Left ventricle myocardium inferior (tissue), 1 donor: ENCODE measurements around the gene BPI. TPM values are rescaled to one million over a fixed set of nuclear protein-coding genes. Genes with fewer than 3 reads are reported as not detected.

Source experiments
- DNase-seq: peaks from one replicate; pipeline ENCODE4 v3.0.0-alpha.2; 2020
- H3K27ac ChIP-seq: fragments of 200-600 bp; replicated peaks from 2 replicates; pipeline ENCODE4 v1.8.0; 2021
- H3K27me3 ChIP-seq: fragments of 200-600 bp; 2 replicates; pipeline ENCODE4 v1.8.0; 2021; ENCODE audit warnings: low read depth
- H3K36me3 ChIP-seq: fragments of 200-600 bp; 2 replicates; pipeline ENCODE4 v1.8.0; 2021
- H3K4me1 ChIP-seq: fragments of 200-600 bp; 2 replicates; pipeline ENCODE4 v1.8.0; 2021
- H3K4me3 ChIP-seq: fragments of 200-600 bp; 2 replicates; pipeline ENCODE4 v1.8.0; 2021; ENCODE audit warnings: mild to moderate bottlenecking, moderate library complexity
- H3K9me3 ChIP-seq: fragments of 200-600 bp; replicated peaks from 2 replicates; pipeline ENCODE4 v1.8.0; 2021
- intact Hi-C: fragments of 100-400 bp; cut with micrococcal nuclease; formaldehyde crosslinking; loops from one replicate; pipeline ENCODE4 v1.11.0; 2022
- total RNA-seq: library from RNA; stranded (reverse); fragmentation: NEBNext Ultra II Directional; extraction: Animal tissue kit (Norgen Biotek cat#: 25700); gene quantifications from one replicate; pipeline ENCODE4 v1.2.1, GENCODE V29; 2021
- TF ChIP-seq, protein P1 (sequence below): fragments of 200-600 bp; IDR thresholded peaks from 2 replicates; pipeline ENCODE4 v1.8.0; 2021; ENCODE audit warnings: antibody characterized with exemption, mild to moderate bottlenecking, borderline replicate concordance
- donor health status: DM: no; HTN: yes; CAD: no; lungs with severe emphysema.

Gene BPI
- total RNA-seq, 1 donor from 2014 or later, result not detected

DNA sequence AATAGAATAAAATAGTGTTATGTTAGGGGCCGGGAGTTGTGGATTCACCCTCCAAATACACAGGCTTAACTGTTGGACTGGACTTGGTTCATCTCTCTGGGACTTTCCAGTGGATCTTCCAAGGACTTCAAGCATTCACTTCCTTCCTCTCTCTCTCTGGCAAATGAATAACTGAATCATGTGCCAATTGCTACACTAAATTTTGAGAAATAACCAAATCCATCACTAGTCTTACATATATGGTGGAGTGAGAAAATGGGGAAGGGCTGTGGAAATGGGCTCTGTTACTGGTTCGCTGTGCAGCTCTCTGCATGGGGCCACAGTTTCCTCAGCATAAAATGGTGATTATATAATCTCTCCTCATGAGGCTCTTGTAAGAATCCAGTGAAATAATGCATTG, 36.7 kb upstream of the BPI start:
- no peak overlapping the region for H3K4me3 ChIP-seq
- H3K4me1 ChIP-seq, result peaks cover 36% of the 10 kb centered on the region
- H3K36me3 ChIP-seq, result no peaks in the 10 kb centered on the region
- H3K27ac ChIP-seq, result peak overlapping the region; percentile 44
- H3K9me3 ChIP-seq, result no peaks in the 10 kb centered on the region
- no peak for DNase-seq
- TF ChIP-seq, protein P1, sequence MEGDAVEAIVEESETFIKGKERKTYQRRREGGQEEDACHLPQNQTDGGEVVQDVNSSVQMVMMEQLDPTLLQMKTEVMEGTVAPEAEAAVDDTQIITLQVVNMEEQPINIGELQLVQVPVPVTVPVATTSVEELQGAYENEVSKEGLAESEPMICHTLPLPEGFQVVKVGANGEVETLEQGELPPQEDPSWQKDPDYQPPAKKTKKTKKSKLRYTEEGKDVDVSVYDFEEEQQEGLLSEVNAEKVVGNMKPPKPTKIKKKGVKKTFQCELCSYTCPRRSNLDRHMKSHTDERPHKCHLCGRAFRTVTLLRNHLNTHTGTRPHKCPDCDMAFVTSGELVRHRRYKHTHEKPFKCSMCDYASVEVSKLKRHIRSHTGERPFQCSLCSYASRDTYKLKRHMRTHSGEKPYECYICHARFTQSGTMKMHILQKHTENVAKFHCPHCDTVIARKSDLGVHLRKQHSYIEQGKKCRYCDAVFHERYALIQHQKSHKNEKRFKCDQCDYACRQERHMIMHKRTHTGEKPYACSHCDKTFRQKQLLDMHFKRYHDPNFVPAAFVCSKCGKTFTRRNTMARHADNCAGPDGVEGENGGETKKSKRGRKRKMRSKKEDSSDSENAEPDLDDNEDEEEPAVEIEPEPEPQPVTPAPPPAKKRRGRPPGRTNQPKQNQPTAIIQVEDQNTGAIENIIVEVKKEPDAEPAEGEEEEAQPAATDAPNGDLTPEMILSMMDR, result no peak
- H3K27me3 ChIP-seq, result peaks cover 7% of the 10 kb centered on the region
- intact Hi-C loops, result no loop called here

DNA sequence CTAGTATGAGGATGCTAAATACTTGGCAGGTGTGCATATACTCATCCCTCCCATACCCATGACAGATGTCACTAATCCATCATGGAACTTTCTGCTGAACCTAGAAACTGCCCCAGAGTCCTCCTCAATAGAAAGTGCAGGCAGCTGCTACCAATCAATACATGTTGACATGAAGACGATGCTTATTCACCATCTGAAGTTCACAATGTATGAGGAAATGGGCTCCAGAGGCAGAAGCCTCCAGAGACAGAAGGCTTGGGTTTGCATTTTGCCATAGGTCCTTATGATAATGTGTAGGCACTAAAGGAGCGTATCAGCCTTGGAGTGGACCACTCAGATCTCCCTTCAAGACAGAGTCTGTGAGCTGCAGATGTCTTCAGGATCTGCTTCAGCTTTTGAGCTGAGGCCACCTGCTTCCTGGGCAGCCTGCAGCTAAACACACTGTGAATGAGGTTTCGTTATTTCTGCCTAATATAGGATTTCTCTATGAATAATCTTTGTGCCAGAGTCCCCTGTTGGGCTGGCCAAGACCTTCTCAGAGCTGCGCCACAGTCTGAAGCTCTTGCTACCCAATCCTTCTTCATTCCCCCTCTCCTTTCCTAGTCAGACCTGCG, 35.9 kb upstream of the BPI start:
- Histone ChIP-seq H3K27me3 (peaks cover 1% of the 10 kb centered on the region), H3K4me3 (no peak overlapping the region), H3K9me3 (no peaks in the 10 kb centered on the region), H3K4me1 (peaks cover 36% of the 10 kb centered on the region), H3K27ac (peak overlapping the region; percentile 44), H3K36me3 (no peaks in the 10 kb centered on the region)
- TF ChIP-seq, protein P1, result no peak
- intact Hi-C loops, result no loop called here
- no peak for DNase-seq

DNA sequence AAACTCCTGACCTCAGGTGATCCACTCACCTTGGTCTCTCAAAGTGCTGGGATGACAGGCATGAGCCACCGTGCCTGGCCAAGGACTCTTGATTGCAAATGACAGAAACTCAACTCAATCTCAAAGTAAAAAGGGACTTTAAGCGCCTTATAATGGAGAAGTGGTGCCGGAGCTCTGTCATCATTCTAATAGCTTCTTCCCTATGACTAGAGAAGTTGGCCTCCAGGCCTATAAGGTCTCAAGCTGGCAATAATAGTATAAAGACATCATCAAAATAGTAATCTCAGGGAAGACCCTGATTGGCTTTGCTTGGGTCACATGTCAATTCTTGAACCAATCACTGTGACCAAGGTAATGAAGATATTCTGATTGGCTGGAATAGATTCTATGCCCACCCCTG, 34.9 kb upstream of the BPI start:
- Histone ChIP-seq H3K4me1 (peaks cover 36% of the 10 kb centered on the region), H3K27ac (no peak overlapping the region), H3K4me3 (no peak overlapping the region), H3K27me3 (no peaks in the 10 kb centered on the region), H3K9me3 (no peaks in the 10 kb centered on the region), H3K36me3 (no peaks in the 10 kb centered on the region)
- no peak for DNase-seq
- TF ChIP-seq, protein P1, result no peak
- intact Hi-C loops, result no loop called here

DNA sequence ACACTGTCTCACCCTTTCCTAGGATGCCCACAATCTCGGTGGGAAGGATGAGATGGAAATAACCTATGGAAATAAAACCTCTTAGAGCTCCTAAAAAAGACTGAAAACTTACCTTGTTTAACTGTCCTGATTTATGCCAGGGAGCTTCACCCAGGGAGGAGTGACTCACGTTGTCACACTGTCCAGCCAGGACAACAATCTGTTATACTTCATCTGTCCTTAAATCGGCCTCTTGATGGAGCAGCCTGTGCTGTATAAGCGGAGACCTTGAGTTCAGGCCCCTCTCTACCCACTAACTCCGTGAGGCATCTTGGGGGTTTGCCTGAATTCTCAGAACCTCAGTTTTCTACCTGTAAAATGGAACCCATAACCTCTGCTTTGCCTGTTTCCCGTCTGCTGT, 34.2 kb upstream of the BPI start:
- no peak overlapping the region for H3K27ac ChIP-seq
- TF ChIP-seq, protein P1, result no peak
- no peak overlapping the region for H3K4me3 ChIP-seq
- H3K36me3 ChIP-seq, result no peaks in the 10 kb centered on the region
- H3K27me3 ChIP-seq, result no peaks in the 10 kb centered on the region
- peaks cover 6% of the 10 kb centered on the region for H3K9me3 ChIP-seq
- no peak for DNase-seq
- H3K4me1 ChIP-seq, result peaks cover 36% of the 10 kb centered on the region
- intact Hi-C loops, result no loop called here

DNA sequence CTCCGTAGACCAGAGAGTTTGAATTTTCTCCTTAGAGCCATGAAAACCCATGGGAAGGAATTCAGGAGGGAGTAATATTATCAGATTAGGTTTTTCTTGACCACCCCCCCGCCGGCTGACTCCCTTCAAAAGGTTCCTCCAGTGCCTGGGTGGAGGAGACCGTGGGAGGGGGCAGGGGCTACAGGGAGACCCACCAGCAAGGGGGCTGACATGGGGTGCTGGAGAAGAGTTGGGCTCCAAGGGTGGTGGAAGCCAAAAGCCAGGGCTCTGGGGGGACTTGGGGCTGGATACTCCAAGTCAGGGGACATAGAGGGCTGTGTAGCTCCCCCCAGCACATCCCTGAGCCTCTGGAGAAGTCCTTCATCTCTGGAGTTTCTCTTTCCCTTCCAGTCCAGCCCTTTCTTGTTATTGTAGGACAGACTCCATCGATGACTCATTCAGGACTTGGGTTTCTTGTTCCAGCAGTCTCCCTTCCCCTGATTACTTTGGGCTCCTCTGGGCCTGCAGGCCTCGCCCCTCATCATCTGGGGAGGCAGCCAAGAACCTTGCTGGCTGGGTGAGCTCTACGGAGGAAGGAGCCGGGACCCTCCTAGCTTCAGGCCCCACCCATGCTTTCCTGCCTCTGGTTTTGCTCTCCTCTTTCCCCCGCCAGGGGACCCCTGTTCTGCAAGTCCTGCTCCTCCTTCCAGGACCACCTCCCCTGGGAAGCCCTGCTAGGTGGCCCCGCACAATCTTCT, 32.9 kb upstream of the BPI start:
- Histone ChIP-seq H3K36me3 (no peaks in the 10 kb centered on the region), H3K4me3 (no peak overlapping the region), H3K27me3 (no peaks in the 10 kb centered on the region), H3K27ac (peak overlapping the region; percentile 80), H3K9me3 (peaks cover 10% of the 10 kb centered on the region), H3K4me1 (peaks cover 36% of the 10 kb centered on the region)
- DNase-seq, result peak; percentile 77
- TF ChIP-seq, protein P1, result peak; percentile 26
- intact Hi-C loops, result no loop called here
